GM21786 (cell line): Measurements from ENCODE around the gene ZBTB9.

Source experiments
- ATAC-seq: cut with Tn5 transposase; IDR thresholded peaks from one replicate; pipeline ENCODE4 v1.9.1; 2021; ENCODE audit not compliant: unreplicated experiment

Gene ZBTB9

DNA sequence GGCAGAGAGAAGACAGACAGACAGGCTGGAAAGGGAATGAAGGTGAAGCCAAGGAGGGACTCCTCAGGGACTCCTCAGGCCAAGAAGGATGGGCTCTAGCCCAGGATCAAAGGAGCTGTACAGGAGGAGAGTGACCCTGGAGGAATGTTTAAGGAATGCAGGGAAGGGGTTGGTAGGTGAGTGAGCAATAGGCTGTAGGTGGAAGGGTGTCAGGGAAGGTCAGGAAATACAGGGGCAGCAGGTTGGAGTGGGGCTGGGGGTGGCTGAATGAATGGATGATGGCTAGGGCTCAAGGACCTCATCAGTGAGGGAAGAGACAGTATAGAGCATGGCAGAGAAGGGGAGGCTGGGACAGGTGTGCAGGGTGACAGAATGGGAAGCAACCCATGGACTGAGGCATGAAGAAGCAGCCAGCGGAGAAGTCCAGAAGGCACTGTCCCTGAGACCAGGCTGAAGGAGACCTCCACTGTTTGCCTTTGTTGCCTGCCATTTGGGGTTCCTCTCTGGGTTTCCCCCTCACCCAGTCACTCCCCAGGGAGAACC, 21.3 kb upstream of the ZBTB9 start:
- ATAC-seq, result no peak

DNA sequence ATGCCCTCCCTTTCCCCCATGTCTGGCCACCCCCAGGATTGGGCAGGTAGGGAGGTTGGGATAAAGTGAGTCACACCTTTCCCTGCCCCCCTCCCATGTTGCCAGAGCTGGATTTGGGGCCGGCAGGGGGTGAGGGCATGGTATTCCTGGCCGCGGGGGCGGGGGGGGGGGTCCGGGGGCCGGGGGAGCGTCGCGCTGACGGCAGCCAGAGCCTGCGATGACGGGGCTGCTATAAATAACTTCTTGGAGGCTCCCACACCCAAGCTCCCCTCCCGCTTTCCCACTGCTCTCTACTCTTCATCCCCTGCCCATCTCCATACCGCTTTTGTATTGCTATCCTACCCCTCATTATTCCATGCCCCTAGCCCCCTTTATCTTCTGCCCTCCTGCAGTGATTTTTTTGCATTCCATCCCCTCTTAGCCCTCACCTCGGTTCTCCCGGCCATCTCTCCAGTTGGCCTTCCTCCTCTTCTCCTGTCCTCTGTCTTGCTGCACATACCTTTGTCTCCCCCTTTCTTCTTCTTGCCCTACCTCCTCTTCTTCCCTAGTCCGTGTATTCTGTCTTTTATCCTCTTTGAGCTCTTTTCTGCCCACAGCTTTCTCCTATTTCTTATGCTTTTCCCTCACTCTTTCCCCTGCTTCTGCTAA, 20.7 kb upstream of the ZBTB9 start:
- ATAC-seq, result no peak

DNA sequence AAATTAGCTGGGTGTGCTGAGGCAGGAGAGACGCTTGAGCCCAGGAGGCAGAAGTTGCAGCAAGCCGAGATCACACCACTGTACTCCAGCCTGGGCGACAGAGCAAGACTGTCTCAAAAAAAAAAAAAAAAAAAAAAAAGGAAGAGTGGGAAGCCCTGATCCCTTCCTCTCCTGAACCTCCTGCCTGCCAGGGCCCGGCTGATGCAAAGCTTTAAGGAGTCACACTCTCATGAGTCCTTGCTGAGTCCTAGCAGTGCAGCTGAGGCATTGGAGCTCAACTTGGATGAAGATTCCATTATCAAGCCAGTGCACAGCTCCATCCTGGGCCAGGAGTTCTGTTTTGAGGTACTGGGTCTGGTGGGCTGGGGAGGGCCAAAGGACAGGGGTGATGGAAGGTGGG, 19.4 kb upstream of the ZBTB9 start:
- ATAC-seq, result no peak

DNA sequence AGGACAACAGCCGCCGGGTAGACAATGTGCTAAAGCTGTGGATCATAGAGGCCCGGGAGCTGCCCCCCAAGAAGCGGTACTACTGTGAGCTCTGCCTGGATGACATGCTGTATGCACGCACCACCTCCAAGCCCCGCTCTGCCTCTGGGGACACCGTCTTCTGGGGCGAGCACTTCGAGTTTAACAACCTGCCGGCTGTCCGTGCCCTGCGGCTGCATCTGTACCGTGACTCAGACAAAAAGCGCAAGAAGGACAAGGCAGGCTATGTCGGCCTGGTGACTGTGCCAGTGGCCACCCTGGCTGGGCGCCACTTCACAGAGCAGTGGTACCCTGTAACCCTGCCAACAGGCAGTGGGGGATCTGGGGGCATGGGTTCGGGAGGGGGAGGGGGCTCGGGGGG, 16.7 kb upstream of the ZBTB9 start:
- ATAC-seq, result no peak

DNA sequence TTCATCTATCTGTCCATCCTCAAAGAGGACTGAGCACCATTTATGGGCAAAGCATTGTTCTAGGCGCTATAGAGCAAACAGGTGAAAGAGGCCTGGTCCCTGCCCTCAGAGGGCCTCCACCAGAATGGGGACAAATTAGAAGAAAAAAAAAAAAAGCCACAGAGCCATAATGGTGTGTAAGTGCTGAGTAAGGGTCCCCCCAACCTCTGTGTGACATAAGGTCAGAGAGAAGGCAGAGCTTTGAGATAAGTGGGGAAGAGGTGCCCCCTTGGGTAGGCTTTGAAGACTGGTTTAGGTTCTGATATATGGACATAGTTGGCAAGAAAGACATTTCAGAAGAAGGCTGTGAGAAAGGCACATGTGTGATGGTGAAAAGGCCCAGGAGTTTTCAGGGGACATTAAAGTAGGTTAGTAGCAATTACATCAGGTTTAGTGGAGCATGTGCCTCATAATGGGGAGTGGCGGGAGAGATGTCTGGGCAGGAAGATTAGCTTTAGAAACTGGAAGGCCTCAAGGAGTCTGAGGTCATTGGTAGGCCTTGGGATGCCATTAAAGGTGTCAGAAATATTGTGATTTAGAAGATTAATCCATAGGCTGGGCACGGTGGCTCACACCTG, 15.3 kb upstream of the ZBTB9 start:
- ATAC-seq, result no peak

DNA sequence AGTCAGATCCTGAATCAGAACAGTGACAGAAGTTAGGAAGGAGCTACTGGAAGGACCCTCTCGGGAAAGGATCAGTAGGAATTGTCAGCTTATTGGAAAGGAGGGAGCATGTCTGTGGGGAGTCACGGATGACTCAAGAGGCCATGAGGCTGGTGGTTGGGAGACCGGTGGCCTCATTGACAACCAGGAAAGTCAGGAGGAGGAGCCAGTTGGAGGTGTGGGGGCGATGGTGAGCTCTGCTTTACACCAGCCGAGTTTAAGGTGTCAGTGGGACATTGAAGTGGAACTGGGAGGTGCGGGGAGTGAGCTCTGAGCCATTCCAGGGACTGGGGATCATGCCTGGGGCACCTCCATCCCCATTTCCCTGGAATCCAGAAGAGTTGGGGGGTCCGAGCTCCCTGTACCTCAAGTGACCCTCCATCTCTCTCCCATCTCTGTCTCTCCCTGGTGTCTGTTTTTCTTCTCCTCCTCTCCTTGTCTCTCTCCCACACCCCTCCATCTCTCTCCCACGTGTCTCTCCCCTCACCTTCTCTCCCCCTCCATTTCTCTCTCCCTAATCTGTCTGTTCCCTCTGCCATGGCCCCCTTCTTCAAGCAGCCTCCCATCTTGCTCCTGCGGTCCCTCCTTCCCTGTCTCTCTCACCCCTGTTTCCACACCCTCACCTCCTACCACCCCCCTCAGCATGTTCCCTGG, 14.3 kb upstream of the ZBTB9 start:
- ATAC-seq, result no peak

DNA sequence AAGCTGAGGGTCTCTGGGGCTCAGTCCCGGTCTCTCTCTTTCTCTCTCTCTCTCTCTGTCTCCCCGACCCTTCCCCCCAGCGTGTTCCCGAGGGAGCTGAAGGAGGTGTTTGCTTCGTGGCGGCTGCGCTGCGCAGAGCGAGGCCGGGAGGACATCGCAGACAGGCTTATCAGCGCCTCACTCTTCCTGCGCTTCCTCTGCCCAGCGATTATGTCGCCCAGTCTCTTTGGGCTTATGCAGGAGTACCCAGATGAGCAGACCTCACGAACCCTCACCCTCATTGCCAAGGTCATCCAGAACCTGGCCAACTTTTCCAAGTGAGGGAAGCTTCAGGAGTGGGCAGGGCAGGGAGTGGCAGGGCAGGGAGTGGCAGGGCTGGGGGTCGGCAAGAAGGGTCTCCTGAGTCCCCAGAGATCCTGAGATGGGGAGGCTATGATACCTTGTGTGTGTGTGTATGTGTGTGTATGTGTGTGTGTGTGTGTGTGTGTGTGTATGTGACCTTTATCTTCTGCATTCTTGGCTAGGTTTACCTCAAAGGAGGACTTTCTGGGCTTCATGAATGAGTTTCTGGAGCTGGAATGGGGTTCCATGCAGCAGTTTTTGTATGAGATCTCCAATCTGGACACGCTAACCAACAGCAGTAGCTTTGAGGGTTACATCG, 13.6 kb upstream of the ZBTB9 start:
- ATAC-seq, result no peak

DNA sequence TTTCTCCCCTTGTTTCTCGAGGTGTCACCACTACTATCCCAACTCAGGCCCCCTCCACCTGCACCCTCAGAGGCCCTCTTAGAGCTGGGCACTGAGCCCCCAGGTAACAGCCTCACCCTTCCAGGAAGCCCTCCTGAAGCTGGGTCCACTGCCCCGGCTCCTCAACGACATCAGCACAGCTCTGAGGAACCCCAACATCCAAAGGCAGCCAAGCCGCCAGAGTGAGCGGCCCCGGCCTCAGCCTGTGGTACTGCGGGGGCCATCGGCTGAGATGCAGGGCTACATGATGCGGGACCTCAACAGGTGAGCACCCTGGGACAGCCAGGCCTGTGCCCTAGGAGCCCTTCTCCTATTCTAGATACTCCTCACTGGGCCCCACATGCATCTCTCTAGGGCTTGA, 12.9 kb upstream of the ZBTB9 start:
- no peak for ATAC-seq

DNA sequence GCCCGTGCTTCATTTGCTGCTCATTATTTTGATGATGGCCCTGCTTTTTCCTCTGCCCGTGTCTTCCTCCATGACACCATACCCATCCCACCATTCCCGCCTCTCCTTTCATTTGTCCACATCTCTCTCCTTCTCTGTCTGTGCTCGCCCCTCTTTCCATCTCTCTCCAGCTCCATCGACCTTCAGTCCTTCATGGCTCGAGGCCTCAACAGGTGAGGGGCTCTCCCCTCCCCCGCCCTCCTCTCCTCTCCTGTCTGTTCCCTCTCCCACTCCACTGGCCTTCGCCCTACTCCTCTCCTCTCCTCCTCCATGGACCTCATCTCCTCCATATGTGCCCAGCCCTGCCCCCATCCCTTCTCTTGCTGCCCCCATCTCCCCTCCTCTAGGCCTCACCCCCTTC, 12.1 kb upstream of the ZBTB9 start:
- no peak for ATAC-seq

DNA sequence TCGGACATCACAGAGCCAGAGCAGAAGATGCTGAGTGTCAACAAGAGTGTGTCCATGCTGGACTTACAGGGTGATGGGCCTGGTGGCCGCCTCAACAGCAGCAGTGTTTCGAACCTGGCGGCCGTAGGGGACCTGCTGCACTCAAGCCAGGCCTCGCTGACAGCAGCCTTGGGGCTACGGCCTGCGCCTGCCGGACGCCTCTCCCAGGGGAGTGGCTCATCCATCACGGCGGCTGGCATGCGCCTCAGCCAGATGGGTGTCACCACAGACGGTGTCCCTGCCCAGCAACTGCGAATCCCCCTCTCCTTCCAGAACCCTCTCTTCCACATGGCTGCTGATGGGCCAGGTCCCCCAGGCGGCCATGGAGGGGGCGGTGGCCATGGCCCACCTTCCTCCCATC, 11.4 kb upstream of the ZBTB9 start:
- no peak for ATAC-seq

DNA sequence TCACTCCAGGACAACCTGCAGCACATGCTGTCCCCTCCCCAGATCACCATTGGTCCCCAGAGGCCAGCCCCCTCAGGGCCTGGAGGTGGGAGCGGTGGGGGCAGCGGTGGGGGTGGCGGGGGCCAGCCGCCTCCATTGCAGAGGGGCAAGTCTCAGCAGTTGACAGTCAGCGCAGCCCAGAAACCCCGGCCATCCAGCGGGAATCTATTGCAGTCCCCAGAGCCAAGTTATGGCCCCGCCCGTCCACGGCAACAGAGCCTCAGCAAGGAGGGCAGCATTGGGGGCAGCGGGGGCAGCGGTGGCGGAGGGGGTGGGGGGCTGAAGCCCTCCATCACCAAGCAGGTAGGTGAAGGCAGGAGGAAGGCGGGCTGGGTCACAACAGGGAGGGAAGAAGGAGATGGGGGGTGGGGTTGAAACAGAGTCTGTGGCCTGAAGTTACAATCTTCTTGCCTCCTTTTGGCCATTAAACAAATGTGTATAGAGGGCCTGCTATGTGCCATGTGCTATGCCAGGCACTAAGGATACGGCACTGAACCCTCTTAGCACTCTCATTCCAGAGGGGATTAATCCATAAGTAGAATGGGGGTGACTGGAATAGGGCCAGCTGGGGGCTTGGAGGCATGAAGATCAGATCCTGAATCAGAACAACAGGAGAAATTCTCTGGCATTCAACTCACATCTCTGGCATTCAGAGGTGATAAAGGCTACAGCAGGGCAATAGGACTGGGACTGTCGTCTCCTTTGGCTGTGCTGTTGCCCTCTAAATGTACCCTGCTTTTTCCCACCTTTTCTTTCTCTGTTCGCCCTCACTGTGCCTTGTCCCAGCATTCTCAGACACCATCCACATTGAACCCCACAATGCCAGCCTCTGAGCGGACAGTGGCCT, 10.5 kb upstream of the ZBTB9 start:
- no peak for ATAC-seq

DNA sequence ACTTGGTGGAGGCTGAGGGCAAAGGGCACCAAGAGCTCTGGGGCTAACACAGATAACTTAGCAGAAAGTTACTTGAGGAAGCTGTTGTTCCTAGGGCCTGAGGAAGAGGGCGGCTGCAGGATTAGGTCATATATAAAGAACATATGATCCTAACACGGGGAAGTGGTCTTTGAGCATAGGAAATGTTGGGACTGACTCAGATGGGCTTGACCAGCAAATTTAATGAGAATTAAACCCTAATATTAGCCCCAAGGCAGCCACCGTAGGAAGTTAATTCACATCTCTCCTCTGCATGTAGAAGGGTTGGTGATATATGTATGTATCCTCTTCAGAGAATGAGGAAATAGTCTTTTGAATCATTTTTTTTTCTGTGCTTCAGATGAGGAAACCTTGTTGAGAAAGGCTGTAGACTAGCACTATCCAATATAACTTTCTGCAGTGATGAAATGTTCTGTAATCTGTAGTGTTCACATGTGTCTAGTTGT, 9.2 kb upstream of the ZBTB9 start:
- ATAC-seq, result no peak

DNA sequence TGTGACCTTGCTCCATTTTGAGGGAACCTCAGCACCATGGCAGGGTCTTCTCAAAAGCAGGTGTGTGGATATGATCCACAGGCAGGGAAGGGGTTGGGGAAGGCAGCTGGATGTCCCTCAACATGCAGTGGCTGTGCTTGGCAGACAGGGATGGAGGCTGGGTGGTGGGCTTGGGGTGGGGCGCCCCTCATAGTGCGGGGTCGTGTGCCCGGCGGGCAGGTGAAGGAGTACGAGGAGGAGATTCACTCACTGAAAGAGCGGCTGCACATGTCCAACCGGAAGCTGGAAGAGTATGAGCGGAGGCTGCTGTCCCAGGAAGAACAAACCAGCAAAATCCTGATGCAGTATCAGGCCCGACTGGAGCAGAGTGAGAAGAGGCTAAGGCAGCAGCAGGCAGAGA, 8.0 kb upstream of the ZBTB9 start:
- ATAC-seq, result no peak

DNA sequence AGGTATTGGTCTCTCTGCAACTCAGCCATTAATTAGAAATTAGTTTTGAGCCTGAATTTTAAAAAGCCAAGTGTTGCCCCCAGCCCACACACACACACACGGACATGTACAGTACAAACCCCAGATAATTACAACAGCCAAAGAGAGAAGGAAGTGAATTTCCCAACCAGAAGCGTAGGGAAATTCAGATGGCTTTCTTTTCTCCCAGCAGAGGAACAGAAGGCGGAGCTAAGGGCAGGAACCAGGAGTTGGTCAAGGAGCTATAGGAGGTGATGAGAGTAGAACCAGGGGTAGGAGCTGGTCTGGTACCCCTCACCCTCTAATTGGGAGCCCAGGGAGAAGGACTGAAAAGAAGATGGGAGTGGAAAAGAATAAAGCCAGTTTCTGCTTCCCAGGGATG, 3.9 kb upstream of the ZBTB9 start:
- ATAC-seq, result no peak

DNA sequence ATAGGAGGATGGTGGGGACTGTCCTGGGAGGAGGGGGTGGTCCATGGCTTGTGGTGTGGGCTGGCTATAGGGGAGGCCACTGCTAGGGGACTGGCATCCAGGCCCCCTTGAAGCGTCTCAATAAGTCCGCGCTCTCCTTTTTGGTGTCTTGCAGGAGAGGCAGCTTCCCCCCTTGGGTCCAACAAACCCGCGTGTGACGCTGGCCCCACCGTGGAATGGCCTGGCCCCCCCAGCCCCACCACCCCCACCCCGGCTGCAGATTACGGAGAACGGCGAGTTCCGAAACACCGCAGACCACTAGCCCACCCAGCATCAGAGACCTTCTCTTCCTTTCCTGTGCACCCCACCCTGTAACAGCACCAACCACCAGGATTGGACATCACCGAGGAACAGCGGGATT, 2.8 kb upstream of the ZBTB9 start:
- no peak for ATAC-seq

DNA sequence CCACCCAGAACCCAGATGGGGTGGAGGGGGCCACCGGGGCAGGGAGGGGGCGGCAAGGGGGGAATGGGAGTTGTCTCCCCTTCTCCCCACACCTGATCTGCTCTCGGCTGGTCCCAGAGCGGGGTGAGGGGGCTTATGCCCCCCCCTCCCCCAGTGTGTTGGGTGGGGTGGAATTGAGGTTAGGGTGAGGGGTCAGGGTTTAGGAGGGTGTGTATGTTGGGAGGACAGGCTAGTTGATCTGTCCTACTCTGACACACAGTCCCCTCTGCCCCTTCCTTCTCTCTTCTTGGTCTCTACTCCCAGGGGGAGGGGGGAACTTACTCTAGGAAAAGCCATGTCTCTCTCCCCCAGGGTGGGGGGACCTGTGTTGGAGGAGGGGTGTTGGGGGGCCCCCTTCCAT, 1.9 kb upstream of the ZBTB9 start:
- ATAC-seq, result no peak

DNA sequence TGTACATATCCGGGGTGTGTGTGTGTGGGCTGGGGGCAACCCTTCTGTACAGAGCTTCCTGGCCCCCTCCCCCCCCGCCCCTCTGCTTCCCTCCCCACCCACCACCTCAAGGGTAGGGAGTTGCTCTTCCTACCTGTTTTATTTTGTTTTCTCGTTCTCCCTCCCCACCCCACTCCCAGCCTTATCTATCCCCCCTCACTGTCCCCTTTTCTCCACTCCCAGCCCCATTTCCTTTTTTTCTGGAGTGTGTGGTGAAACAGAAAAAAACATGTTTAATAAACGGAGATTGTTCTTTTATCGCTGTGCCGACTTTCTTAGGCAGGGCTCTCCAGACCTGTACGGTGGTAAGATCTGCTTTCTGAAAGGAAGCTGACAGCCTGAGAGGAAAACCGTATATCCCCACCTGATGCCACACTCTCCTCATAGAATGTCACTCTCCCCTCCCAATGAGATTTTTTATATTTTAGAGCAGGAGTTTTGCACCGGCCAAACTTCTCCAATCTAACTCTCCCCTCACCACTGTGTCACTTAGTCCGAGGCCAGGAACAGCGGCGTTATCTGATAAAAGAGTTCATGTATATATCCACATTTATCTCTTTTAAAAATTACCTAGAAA, 875 bp upstream of the ZBTB9 start:
- no peak for ATAC-seq

DNA sequence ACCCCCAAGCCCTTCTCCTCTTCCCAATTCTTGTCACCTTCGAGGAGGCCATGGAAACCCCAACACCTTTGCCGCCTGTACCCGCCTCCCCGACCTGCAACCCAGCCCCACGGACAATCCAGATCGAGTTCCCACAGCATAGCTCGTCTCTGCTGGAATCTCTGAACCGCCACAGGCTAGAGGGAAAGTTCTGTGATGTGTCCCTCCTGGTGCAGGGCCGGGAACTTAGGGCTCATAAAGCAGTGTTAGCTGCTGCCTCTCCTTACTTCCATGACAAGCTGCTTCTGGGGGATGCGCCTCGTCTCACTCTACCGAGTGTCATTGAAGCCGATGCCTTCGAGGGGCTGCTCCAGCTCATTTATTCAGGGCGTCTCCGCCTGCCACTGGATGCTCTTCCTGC, 675 bp downstream of the ZBTB9 start:
- ATAC-seq, result no peak

DNA sequence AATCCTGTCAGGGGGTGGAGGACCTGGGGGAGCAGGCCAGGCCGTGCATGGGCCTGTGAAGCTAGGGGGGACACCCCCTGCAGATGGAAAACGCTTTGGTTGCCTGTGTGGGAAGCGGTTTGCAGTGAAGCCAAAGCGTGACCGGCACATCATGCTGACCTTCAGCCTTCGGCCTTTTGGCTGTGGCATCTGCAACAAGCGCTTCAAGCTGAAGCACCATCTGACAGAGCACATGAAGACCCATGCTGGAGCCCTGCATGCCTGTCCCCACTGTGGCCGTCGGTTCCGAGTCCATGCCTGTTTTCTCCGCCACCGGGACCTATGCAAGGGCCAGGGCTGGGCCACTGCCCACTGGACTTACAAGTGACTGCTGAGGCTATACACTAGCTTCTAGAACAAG, 1.8 kb downstream of the ZBTB9 start:
- ATAC-seq, result no peak

DNA sequence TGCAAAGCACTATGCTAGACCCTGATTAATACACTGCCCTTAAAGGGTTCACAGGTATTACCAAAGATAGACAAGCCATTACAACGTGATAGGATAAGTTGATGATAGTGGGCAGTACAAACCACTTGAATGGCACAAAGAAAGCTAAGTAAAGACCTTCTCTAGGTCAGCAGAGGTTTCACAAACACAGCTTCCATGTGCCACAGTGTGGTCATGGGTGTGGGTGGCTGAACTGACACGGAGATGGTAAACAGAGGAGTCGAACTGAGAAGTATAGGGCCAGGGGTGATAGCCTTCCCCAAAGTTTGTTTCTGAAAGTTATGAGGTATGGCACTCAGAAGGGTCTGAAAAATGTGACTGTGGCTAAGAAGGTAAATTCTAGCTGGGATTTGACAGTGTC, 4.3 kb downstream of the ZBTB9 start:
- no peak for ATAC-seq
